NCI-H1436 (cell line): Measurements from ENCODE around the gene TTC9.

Source experiments
- DNase-seq: peaks from one replicate; lab custom pipeline; 2025; lab: John Stamatoyannopoulos, UW

TTC9 gene

GRCh38 chr14:70641548-70642302 is at the start of gene TTC9:
Gene TTC9 (plus strand): TSS chr14:70641916. CDS start chr14:70642130, 214 bp downstream.
- peak; percentile 42 for DNase-seq

- DNase-seq: no peak
Observed at GRCh38 chr14:70594461-70594860, 47.3 kb upstream of the TTC9 start.

- DNase-seq: no peak
Observed at GRCh38 chr14:70595443-70596185, 46.1 kb upstream of the TTC9 start.

GRCh38 chr14:70597731-70598130 is 44.0 kb upstream of the TTC9 start:
- no peak for DNase-seq

- DNase-seq: no peak
Observed at GRCh38 chr14:70599345-70599744, 42.4 kb upstream of the TTC9 start.

GRCh38 chr14:70600382-70601157 is 41.1 kb upstream of the TTC9 start, which contains the start of gene MED6:
Gene MED6 (minus strand): TSS chr14:70600655. CDS start chr14:70600637, 18 bp downstream.
- peak; percentile 94 for DNase-seq

GRCh38 chr14:70601162-70601561 is 40.6 kb upstream of the TTC9 start:
- DNase-seq: no peak

- no peak for DNase-seq
Observed at GRCh38 chr14:70602254-70602653, 39.5 kb upstream of the TTC9 start.

GRCh38 chr14:70611216-70611615 is 30.5 kb upstream of the TTC9 start:
- no peak for DNase-seq

GRCh38 chr14:70616646-70617045 is 25.1 kb upstream of the TTC9 start:
- DNase-seq: no peak

GRCh38 chr14:70618314-70618713 is 23.4 kb upstream of the TTC9 start:
- no peak for DNase-seq

- no peak for DNase-seq
Observed at GRCh38 chr14:70619708-70620107, 22.0 kb upstream of the TTC9 start.

GRCh38 chr14:70622111-70622712 is 19.5 kb upstream of the TTC9 start:
- peak; percentile 11 for DNase-seq

- no peak for DNase-seq
Observed at GRCh38 chr14:70624972-70625371, 16.7 kb upstream of the TTC9 start.

GRCh38 chr14:70631948-70632347 is 9.8 kb upstream of the TTC9 start:
- no peak for DNase-seq

- no peak for DNase-seq
Observed at GRCh38 chr14:70635971-70636595, 5.6 kb upstream of the TTC9 start.

GRCh38 chr14:70638416-70638815 is 3.3 kb upstream of the TTC9 start:
- no peak for DNase-seq

GRCh38 chr14:70640938-70641547 is 673 bp upstream of the TTC9 start:
- DNase-seq: peak; percentile 42

- DNase-seq: peak; percentile 19
Observed at GRCh38 chr14:70642303-70643235, 853 bp downstream of the TTC9 start.

- no peak for DNase-seq
Observed at GRCh38 chr14:70643967-70644366, 2.3 kb downstream of the TTC9 start.
